ENCODE data around the gene MAST4.
"Not testable (repeated sequence)": the region's sequence is repeated elsewhere in the genome, so short reads cannot be mapped to it uniquely, and the experiment has no call there.

The MAST4 gene

DNA sequence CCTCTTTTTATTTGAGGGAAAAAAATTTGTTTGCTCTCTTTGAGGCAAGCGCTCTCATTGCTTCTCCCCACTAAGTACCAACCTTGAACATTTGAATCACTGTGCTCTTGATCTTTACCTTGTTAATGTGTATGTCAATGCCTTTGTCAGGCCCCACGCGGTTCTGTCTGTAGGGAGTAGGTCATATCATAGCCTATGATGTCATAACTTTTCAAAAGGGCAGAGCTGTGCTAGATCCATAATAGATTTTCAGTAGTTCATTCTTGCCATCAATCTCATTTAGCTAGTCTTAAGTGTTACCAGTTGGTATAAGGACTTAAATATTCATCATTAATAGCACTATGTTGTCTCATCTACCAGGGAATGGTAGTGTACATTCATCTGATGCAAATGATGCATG is 56.6 kb downstream of the MAST4 start:
- DNase-seq: no peak

DNA sequence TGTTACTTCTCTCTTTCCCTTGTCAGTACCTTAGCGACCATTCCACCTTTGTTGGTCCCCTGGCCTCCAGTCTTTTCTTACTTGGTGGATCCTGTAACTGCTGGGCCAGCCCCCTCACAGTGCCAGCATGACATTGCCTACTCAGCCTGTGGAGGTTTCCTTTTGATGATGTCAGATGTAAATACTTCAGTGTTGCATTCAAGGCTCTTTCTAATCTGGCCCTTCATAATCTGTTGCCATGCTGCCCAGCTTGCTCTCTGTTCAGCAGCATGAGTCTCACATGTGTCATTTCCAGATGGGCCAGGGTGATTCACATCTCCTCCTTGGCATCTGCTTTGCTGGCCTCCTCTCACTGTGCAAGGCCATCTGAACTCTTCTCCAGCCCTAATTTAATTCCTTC is 57.1 kb downstream of the MAST4 start:
- no peak for DNase-seq

DNA sequence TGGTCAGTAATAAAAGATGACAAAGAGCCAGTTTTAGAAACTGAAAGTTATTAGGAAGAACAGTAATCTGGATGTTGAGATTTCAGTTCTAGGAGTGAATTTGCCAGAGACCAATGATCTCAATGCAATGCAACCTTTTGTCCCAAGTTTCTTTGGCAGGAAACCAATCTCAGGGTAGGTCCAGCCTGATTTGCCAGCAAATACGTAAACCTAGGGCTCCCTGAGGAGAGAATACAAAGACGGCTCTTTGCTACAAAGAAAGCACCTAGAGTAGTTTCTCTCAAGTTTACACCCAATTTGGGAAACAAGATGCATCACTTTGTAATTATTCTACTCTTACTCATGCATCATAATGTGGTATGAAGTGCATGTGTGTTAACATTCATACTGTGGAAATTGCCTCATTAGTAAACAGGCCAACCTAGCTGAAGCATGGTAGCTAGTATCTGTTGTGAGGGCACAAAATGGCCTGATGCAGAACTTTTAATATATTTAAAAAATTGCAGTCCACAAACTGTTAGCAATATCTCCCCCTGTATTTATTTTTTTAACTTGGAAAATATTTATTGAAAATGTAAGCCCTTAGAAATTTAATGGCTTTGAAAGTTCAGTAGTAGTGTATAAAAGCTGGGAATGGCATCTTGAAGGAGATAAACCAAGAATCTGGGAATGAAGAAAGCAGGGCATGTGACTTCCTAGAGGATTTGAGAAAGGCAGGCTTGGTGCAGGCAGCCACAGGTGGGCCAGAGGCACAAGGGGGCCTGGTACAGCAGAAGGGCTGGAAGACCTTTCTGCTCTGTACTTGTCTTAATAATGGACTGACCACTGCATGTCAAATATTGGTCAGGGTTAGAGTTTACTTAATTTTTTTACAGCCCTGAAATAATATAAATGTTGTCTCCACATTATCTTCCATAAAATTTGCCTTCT is 59.5 kb downstream of the MAST4 start:
- DNase-seq: no peak

DNA sequence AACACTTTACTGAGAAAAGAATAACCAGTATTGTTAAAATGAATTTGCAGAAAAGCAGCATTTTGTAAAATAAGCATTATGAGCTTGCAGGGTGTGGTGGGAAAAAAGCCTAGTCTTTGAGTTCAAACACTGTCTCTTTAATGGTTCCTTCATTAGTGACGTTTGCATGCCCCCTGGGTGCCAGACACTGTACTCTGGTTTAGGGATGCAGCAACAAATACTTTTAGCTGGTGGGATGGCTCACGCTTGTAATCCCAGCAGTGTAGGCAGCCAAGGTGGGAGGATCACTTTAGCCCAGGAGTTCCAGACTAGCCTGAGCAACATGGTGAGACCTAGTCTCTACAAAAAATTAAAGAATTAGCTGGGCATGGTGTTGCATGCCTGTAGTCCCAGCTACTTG is 62.3 kb downstream of the MAST4 start:
- no peak for DNase-seq

DNA sequence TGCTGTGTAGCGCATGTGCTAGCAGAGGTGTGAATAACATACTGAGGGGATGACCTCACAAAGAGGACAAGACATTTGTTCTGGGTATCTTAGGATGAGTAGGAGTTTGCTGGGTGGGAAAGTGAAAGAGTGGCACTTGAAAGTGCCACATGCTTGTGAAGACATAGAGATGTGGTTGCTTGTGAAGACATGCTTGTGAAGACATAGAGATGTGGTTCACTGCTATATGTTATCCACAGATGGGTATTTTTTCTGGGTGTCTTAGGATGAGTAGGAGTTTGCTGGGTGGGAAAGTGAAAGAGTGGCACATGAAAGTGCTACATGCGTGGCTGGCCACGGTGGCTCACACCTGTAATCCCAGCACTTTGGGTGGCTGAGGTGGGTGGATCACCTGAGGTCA is 63.6 kb downstream of the MAST4 start:
- no peak for DNase-seq

DNA sequence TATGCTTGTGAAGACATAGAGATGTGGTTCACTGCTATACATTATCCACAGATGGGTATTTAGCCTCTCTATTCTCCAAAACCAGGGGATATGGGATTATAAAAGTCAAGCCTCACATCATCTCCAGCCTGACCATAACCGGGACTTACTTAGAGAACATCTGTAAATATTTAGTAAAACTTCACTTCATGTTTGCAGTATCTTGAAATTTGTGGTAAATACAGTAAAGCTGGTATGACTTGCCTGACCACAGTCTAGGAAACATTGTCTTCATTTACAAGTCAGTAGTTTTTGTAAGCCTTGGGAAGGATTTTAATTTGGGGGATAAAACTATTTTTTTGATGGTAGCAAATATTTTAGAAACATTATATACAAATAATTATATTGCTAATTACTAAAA is 64.2 kb downstream of the MAST4 start:
- DNase-seq: no peak

DNA sequence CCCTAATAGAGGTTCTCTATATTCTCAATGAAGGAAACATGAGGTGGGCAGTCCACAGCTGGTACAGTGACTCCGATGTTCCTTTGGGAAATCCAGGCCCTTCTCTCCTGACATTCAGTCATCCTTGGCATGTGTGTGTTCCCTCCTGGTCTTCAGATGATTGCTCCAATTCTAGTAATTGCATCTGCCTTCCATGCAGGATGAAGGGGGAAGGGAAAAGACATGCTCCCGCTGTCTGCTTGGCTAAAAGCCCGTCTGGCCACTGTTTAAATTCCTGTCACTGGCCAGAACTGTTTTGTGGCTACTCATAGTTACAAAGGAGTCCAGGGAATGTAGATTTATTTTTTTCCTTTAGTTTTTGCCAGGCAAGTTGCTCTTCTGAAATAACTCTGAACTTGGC is 65.0 kb downstream of the MAST4 start:
- DNase-seq: no peak

DNA sequence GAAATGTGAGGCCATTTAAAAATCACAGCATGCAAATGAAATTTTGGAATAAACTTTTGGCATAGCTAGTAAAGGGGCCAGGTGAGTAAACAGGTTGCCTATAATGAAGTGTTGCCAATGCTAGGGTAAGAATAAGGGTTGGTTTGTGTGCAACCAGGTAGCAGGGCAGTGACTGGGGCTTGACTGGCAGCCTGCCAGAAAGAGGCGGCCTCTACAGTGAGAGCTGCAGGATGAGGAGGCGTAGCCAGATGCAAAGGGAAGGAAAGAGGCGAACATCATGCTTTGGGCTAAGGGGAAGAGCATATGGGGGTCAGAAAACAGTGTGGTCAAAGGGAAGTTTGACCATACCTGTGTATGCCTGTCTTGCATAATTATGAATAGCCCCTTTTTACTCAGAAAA is 70.6 kb downstream of the MAST4 start:
- DNase-seq: peak; percentile 88

DNA sequence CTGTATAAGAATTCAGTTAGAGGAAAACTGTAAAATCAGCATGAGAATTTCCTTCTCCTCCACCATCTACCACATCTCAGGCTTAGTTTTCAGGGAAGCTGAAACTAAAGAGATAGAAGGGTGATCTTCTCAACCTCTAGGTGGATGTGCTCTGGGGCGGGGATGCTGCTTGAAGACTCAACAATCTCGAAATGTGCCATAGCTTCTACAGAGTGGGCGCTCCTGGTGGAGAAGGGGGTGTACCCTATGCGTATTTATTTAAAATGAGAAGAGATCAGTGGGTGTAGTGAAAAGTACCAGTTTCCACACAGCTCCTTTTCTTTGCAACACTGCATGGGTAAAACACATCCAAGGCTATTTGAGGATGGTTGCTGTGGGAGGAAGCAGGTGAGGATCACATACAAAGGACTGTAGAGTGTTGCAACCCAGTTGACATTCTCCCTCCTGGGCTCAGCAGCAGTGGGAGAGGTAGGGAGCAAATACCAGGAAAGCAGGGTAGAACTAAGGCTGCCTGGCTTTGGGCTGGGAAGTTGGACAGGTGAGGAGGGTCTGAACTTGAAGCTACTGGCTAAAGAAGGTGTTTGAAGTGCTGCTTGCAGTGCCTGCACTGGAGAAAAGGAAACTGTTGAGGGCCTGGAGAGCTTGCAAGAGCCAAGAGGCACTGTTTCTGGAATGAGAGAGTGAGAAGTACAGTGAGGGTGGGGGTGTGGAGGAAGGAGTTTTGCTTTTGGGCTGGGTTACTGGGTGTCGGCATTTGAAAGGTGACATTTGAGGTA is 73.1 kb downstream of the MAST4 start:
- no peak for DNase-seq

DNA sequence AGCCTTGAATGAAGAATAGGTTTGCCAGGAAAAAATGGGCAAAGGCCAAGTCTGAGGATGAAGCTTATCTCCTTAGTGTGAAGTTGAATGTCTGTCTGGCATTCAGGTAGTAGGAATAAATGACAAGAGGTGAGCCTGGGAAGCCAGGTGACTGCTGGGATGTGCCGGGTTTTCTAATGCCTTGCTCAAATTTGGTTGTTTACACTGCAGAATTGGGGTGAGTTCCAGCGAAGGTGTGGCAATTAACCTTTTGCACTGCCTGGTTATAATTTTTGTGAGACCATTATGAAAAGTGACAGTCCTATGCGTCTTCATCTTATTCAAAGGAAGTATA is 73.6 kb downstream of the MAST4 start:
- DNase-seq: no peak

DNA sequence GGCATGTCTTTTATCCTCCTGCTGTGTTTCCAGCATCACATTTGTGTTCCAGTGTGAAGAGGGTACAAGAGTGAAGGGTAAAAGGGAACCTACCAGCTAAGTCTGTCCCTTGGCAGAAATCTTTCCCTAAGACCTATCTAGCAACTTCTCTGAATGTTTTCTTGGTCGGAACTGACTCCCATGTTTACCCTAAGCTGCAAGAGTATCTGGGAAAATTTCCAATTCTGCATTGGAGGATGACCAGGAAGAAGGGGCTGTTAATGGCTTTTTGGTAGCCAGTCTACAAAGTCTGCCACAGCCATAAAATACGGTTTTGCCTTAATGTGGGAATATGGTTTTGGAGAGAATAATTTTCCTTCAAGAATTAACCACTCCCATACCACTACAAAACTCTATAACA is 75.1 kb downstream of the MAST4 start:
- DNase-seq: no peak

DNA sequence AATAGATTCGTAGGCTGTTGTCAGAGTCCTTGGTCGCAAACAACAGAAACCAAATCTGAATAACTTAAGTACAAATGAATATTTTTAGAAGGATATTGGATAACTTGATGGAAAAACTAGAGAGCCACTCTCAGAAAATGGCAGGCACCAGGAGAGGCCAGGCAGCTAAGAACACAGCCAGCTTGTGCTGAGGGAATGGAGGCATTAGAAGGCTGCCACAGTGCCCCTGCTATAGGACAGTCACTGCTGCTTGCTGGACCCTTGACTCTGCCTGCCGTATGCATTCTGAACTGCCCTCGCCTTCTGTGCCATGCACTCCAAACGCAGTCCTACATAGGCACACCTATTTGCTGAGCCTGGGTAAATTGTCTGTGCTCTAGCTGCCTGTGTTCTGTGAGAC is 78.6 kb downstream of the MAST4 start:
- DNase-seq: no peak

DNA sequence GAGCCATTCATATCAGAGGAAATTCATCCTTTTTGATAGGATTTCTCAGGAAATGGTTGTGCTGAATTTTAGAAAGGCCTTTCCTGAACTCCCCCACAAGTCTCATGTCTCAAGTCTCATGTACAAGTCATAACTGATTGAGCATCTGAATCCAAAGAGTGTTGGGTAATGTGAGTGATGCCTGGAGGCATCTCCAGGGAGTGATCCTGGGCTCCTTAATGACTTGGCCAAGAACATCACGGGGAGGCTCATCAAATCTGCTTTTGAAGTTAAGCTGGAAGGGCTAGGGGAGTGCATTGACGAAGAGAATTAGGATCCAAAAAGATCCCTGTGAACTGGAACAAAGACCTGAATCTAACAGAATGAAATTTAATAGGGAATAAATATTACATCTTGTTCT is 79.2 kb downstream of the MAST4 start:
- DNase-seq: no peak

DNA sequence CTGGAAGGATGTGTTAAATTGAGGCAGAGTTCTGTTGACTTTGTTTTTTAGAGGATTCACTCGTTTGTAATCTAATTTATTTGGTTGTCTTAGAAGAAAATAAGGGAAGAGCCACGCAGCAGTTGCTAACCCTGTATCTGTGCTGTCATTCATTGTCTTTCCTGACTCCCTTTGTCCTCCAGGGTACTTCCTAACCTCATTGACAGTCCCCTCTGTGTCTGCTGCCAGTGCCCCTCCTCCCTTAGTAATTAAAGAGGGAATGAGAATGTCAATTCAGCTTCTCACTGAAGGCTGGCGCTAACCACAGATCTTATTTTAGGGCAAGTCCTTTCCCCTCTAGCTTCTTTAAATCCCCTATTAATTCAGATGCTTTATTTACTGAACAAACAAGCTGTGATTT is 84.0 kb downstream of the MAST4 start:
- DNase-seq: peak; percentile 61

DNA sequence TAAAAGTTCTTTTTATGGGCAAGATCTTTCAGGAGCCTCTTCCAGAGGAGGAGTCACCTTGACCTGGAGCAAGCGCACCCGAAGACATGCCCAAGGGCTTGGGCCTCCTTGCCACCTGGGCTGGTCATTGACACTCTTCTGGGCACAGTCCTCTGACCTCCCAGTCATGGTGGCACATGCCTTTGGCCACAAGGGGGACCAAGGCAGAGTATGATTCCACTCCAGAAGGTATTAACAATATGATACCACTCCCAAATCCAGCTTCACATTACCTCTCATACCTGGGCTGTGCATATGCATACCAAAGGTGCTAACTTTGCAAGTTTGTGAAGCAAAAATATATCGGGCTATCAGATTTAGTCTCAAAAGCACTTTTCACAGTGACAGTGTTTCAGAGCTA is 84.6 kb downstream of the MAST4 start:
- no peak for DNase-seq

DNA sequence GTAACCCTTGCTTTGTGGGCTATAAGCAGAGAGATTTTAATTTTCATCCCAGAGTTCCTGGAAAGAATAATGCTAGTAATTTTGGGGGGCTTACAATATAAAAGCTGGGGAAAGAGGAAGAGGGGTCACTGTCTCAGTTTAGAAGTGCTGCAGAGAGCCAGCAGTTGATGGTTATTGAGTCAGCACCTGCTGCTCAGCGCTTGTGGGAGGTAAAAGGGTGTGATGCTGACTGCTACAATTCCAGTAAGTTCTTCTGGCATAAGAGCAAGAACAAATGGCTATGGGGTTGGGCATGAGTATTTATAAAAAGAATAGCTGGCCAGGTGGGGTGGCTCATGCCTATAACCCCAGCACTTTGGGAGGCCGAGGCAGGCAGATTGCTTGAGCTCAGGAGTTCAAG is 88.5 kb downstream of the MAST4 start:
- DNase-seq: no peak

DNA sequence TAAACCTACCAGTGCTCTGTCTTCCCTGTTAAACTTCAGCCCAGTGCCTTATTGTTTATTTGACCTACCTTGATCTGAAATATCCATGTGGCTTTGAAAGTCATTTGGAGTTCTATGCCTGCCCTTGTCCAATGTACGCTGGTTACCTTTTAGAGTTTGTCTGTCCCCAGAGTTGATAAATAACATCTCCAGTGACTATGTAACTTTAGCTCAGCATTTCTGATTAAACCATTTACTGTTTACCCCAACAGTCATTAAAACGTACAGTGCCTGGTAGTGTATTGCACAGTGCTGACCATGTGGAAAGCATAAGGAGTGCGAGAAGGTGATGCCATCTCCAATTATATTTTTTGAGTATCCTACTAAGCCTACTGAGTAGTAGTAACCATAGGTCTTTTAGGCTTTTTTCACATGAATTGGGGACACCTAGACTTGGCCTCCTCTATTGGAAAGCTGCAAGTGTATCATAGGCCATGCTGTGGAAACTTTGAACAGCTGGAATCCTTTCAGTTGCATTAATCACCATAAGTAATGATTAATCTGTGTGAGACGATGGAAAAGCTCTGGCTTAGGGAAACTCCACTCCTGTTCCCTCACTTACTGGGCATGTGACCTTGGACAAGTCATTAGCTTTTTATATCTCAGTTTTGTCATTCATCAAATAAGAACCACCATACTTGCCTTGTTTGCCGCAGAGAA is 93.5 kb downstream of the MAST4 start:
- DNase-seq: no peak

DNA sequence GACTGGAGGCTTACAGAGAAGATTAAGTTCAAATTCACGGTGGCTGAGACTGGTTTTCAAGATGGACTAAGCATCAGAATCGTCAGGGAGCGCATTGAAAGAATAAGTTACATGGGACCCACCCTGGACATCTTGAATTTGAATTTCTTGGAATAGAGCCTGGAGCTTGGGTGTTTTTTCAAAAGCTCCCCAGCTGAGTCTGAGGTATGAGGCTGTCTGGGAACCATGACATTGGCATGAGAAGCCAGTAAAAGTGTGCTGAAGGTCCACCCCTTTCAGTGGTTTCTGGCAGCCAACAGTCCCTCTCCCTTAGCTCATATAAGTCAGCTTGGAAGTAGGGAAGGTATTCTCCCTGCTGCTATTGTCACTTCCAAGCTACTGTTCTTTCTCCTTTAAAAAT is 97.8 kb downstream of the MAST4 start:
- no peak for DNase-seq

DNA sequence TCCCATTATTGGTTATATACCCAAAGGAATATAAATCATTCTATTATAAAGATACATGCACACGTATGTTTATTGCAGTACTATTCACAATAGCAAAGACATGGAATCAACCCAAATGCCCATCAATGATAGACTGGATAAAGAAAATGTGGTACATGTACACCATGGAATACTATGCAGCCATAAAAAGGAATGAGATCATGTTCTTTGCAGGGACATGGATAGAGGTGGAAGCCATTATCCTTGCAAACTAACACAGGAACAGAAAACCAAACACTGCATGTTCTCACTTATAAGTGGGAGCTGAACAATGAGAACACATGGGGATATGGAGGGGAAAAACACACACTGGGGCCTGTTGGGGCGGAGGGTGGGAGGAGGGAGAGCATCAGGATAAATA is 99.6 kb downstream of the MAST4 start:
- DNase-seq: not testable (repeated sequence)

DNA sequence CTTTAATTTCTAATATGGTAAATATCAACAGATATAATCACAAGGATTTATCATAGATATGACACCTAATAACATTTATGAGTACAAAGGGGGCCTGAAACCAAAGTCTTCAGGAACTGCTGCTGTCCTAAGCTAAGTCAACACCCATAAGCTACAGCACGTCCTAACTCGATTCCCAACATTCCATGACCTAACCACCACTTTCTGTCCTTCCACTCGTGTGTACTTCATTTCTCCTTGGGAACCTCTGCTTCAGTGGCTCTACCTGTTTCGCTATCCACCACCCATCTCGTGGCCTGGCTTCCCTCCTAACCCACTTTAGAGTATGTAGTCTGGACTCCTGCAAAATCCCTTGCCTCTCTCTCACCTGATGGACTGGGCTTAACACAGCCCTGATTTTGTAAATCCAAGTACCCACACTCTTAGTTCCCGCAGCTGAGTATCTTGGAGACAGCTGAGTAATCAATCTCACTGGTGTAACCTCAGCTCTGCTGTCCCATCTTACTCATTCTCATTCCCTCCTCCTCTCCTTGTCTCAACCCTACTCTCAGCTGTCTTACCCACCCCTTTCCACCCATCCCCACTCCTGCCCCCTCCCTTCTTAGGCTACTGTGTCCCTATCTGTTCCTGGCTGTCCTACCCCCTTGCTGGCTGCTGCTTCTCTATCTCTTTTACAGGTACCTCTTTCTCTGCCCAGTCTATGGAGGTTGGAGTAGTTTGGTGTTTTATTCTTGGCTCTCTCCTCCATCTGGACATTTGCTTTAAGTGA is 101.8 kb downstream of the MAST4 start:
- no peak for DNase-seq

DNA sequence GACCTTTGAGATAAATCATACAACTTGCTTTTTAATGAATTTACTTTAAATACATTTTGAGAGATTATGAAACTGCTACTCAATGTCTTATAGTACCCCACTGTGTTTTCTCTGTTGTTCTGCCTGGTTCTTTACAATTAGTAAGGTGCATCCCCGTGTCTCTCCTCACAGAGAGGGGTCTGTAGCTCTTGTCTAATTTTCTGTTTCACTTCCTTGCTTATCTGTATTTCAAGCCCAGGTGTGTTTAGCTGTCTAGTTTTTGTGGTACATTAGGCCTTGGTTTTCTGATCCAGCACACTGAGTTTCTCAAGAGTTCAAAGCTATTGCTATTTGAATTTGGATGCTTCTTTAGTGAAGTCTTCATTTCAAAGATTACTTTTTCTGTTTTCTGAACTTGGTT is 105.1 kb downstream of the MAST4 start:
- DNase-seq: no peak

DNA sequence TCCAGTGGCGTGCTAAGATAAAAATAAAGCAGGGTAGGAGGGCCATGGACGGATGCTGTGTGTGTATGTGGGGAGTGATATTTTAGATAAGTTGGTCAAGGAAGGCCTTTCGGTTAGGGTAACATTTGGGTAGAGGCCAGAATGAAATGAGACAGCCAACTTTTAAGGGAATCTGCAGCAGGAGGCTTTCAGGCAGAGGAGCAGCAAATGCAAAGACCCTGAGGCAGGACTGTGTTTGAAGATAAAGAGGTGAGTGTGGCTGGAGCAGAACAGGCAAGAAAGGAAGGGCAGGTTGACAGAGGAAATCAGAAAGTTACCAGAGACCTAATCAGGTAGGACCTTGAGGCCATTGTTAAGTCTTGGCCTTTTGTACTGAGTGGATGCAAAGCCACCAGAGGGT is 106.2 kb downstream of the MAST4 start:
- DNase-seq: no peak

DNA sequence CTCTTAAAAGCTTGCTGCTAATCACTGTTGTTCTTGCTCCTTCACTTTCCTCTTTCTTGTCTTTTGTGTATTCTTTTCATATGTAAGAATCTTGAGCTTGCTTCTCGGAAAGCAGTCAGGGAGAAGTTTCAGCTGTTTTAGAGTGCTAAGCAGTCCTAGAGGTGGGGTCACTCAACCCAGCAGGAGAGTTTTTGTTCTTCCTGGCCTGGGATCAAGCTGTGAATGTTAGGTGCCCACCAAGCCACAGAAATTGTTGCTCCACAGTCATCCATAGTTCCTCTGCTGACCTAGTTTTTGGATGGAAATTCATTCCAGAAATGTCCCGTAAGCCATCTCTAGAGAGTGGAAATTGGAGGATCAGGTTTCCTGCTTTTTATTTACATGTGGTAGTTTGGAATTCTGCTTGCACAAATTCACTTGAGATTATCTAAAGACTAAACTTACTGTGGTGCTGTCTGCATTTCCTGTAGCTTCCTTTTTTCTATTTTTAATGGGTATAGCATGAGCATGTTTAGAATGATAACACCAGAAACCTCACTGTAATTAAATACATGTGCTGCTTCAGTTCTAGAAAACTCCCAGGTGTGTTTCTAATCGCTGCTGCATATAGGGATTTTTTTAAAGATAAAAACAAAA is 108.7 kb downstream of the MAST4 start:
- no peak for DNase-seq
